IMR-90 (cell line): ENCODE data around the gene ZBTB46. TPM values are rescaled to one million over a fixed set of nuclear protein-coding genes. Genes with fewer than 3 reads are reported as not detected.

ENCODE experiments used
- ATAC-seq: fragments of 200-7000 bp; cut with Tn5 transposase; 2 replicates; pipeline ENCODE4 v1.9.1; 2020; ENCODE audit warnings: low read depth, mild to moderate bottlenecking, moderate library complexity
- BruUV-seq: library from RNA; stranded (reverse); fragments of 400-500 nt; replicated peaks from 2 replicates; lab custom pipeline; 2021; lab: Mats Ljungman, UMichigan
- CTCF ChIA-PET: fragments of 300-600 bp; formaldehyde crosslinking; extraction: SDS; loops from one replicate; lab custom pipeline; 2021; ENCODE audit warnings: antibody characterized with exemption; lab: Yijun Ruan, JAX
- POLR2A ChIA-PET: fragments of 300-600 bp; sonication (Branson Sonifier 250); formaldehyde crosslinking; loops from one replicate; lab custom pipeline; 2022; ENCODE audit warnings: antibody characterized with exemption; ENCODE audit not compliant: unreplicated experiment; lab: Charles Lee
- DNase-seq: peaks from one replicate; pipeline ENCODE4 v3.0.0; 2013
- H2AFZ ChIP-seq: replicated peaks from 2 replicates; pipeline ENCODE3; 2013; ENCODE audit warnings: low read length, mild to moderate bottlenecking; ENCODE audit not compliant: poor library complexity
- H2AK5ac ChIP-seq: 2 replicates; pipeline ENCODE4 v1.6.1; 2013; ENCODE audit warnings: low read depth, low read length, inconsistent platforms
- H2AK9ac ChIP-seq: replicated peaks from 2 replicates; pipeline ENCODE3; 2013; ENCODE audit warnings: mild to moderate bottlenecking, low read depth, low read length, moderate library complexity; ENCODE audit not compliant: poor library complexity
- H2BK120ac ChIP-seq: 2 replicates; pipeline ENCODE4 v1.6.1; 2013; ENCODE audit warnings: low read depth, low read length, inconsistent platforms
- H2BK15ac ChIP-seq: 3 replicates; pipeline ENCODE4 v1.6.1; 2013; ENCODE audit warnings: low read depth, low read length, inconsistent platforms
- H2BK20ac ChIP-seq: 2 replicates; pipeline ENCODE4 v1.6.1; 2013; ENCODE audit warnings: low read depth, mild to moderate bottlenecking, inconsistent platforms, low read length, moderate library complexity
- H2BK5ac ChIP-seq: 2 replicates; pipeline ENCODE4 v1.6.1; 2013; ENCODE audit warnings: mild to moderate bottlenecking, low read depth, low read length, inconsistent platforms; ENCODE audit not compliant: poor library complexity, severe bottlenecking
- H3K14ac ChIP-seq: replicated peaks from 2 replicates; pipeline ENCODE4 v1.6.1; 2013; ENCODE audit warnings: low read depth, low read length, inconsistent platforms
- H3K18ac ChIP-seq: 2 replicates; pipeline ENCODE4 v1.6.1; 2013; ENCODE audit warnings: low read depth, low read length, control low read depth
- H3K23ac ChIP-seq: 2 replicates; pipeline ENCODE4 v1.6.1; 2013; ENCODE audit warnings: low read depth, low read length, inconsistent platforms
- H3K27ac ChIP-seq: 2 replicates; pipeline ENCODE4 v1.5.1; 2013; ENCODE audit warnings: mild to moderate bottlenecking, control low read depth, low read length; ENCODE audit not compliant: insufficient read depth
- H3K27me3 ChIP-seq: 2 replicates; pipeline ENCODE4 v1.6.1; 2013; ENCODE audit warnings: low read length; ENCODE audit not compliant: control insufficient read depth, insufficient read depth
- H3K36me3 ChIP-seq: 2 replicates; pipeline ENCODE4 v1.6.1; 2013; ENCODE audit warnings: low read length, mixed read lengths; ENCODE audit not compliant: control insufficient read depth, insufficient read depth
- H3K4ac ChIP-seq: 2 replicates; pipeline ENCODE4 v1.6.1; 2013; ENCODE audit warnings: low read depth, low read length, inconsistent platforms
- H3K4me1 ChIP-seq: 2 replicates; pipeline ENCODE4 v1.6.1; 2013; ENCODE audit warnings: low read length, mixed read lengths; ENCODE audit not compliant: control insufficient read depth, insufficient read depth
- H3K4me2 ChIP-seq: 2 replicates; pipeline ENCODE4 v1.6.1; 2013; ENCODE audit warnings: low read depth, mild to moderate bottlenecking, control low read depth, low read length, moderate library complexity
- H3K4me3 ChIP-seq: 2 replicates; pipeline ENCODE4 v1.5.1; 2013; ENCODE audit warnings: low read depth, mild to moderate bottlenecking, control low read depth, low read length, moderate library complexity; ENCODE audit not compliant: insufficient read depth
- H3K56ac ChIP-seq: 2 replicates; pipeline ENCODE4 v1.6.1; 2013; ENCODE audit warnings: low read length, inconsistent platforms; ENCODE audit not compliant: insufficient read depth; ENCODE audit errors: extremely low read depth
- H3K79me1 ChIP-seq, 2 experiments: 2 replicates each; pipeline ENCODE4 v1.6.1; 2013; ENCODE audit warnings: low read length in 2 of 2, inconsistent platforms in 1 of 2, low read depth in 1 of 2
- H3K9ac ChIP-seq: 2 replicates; pipeline ENCODE4 v1.6.1; 2013; ENCODE audit warnings: low read depth, low read length, control low read depth
- H3K9me1 ChIP-seq: 2 replicates; pipeline ENCODE4 v1.6.1; 2013; ENCODE audit warnings: low read length, inconsistent platforms; ENCODE audit not compliant: insufficient read depth
- H3K9me3 ChIP-seq: 2 replicates; pipeline ENCODE4 v1.6.1; 2013; ENCODE audit warnings: low read length; ENCODE audit not compliant: control insufficient read depth, insufficient read depth
- H4K20me1 ChIP-seq: 2 replicates; pipeline ENCODE4 v1.6.1; 2013; ENCODE audit warnings: low read length, inconsistent platforms; ENCODE audit not compliant: insufficient read depth
- H4K5ac ChIP-seq: 2 replicates; pipeline ENCODE4 v1.6.1; 2013; ENCODE audit warnings: mild to moderate bottlenecking, low read depth, low read length, control low read depth
- H4K8ac ChIP-seq, 2 experiments: 2 replicates each; pipeline ENCODE4 v1.6.1; 2013; ENCODE audit warnings: low read depth in 2 of 2, low read length in 2 of 2, control low read depth in 1 of 2, inconsistent platforms in 1 of 2
- H4K91ac ChIP-seq: 2 replicates; pipeline ENCODE4 v1.6.1; 2013; ENCODE audit warnings: low read depth, low read length, inconsistent platforms; ENCODE audit not compliant: insufficient read depth
- BHLHE40 ChIP-seq: fragments of 150-350 bp; IDR thresholded peaks from 2 replicates; pipeline ENCODE4 v1.6.1; 2016; ENCODE audit warnings: mild to moderate bottlenecking, low read depth, low read length
- ELK1 ChIP-seq: fragments of 150-350 bp; IDR thresholded peaks from 2 replicates; pipeline ENCODE4 v1.6.1; 2016; ENCODE audit warnings: low read depth, mild to moderate bottlenecking, low read length, moderate library complexity, borderline replicate concordance
- FOS ChIP-seq: fragments of 150-350 bp; IDR thresholded peaks from 2 replicates; pipeline ENCODE4 v1.6.1; 2016; ENCODE audit warnings: low read depth, low read length
- MXI1 ChIP-seq: IDR thresholded peaks from 2 replicates; pipeline ENCODE4 v1.6.1; 2012; ENCODE audit warnings: low read depth, mild to moderate bottlenecking, low read length, moderate library complexity, borderline replicate concordance
- RCOR1 ChIP-seq: IDR thresholded peaks from 2 replicates; pipeline ENCODE4 v1.6.1; 2012; ENCODE audit warnings: mild to moderate bottlenecking, low read length, improper control_type of control experiment; ENCODE audit not compliant: insufficient replicate concordance
- USF2 ChIP-seq: fragments of 150-350 bp; IDR thresholded peaks from 2 replicates; pipeline ENCODE4 v1.6.1; 2017; ENCODE audit warnings: mild to moderate bottlenecking, antibody characterized with exemption, low read length, low read depth
- WGBS, 2 experiments: methylation state at CpG; one replicate each; pipeline versions ENCODE4 v1.1.5 to v1.1.7; 2013; ENCODE audit warnings: missing lambda C conversion rate in 2 of 2; ENCODE audit not compliant: insufficient read length in 1 of 2; ENCODE audit errors: extremely low coverage in 2 of 2; 5-methylcytosine and 5-hydroxymethylcytosine counted together
- dilution Hi-C: fragments of 300-500 bp; cut with HindIII; formaldehyde crosslinking; loops from one replicate; pipeline ENCODE4 v1.14.3; 2018; ENCODE audit warnings: low sequenced_read_pairs; ENCODE audit not compliant: unreplicated experiment
- in situ Hi-C: fragments of 300-500 bp; cut with MboI; formaldehyde crosslinking; loops from 3 replicates; pipeline ENCODE4 v1.14.3; 2019; ENCODE audit warnings: low sequenced_read_pairs, inconsistent platforms, mixed read lengths
- intact Hi-C: fragments of 100-400 bp; cut with micrococcal nuclease; formaldehyde crosslinking; loops from 2 replicates; pipeline ENCODE4 v1.10.0; 2022
- polyA plus RNA-seq, 3 experiments: library from polyadenylated mRNA; depleted of rRNA; stranded (reverse); fragments of >200 nt; gene quantifications; 2 replicates each; pipeline ENCODE4 v1.2.3, GENCODE V29; 2012; ENCODE audit warnings: low replicate concordance in 1 of 3
- total RNA-seq: library from RNA; depleted of rRNA; stranded (reverse); fragments of >200 nt; gene quantifications from 2 replicates; pipeline ENCODE4 v1.2.3, GENCODE V29; 2012

ZBTB46 gene
- total and polyA plus RNA-seq, 2 of the 4 experiments (the other 2 are of a cell fraction): 4.2 to 14.9 TPM

- 48% methylated on average over 9 of the region's 20 CpGs; no CpG with 5 or more reads in 1 of the 2 experiments for WGBS, 2 experiments
- Histone ChIP-seq H3K56ac (0 out of 2 replicates have a peak overlapping the region, but pooled peaks have one; percentile 11), H2BK120ac (peak overlapping the region; percentile 92), H4K8ac (peak overlapping the region; percentile 70 to 97), H3K23ac (peak overlapping the region; percentile 33), H2BK20ac (peak overlapping the region; percentile 84), H3K4me1 (peaks cover 33% of the 10 kb centered on the region), H3K9ac (no peak overlapping the region), H3K9me1 (peaks cover 19% of the 10 kb centered on the region), H3K4me3 (no peak overlapping the region), H3K36me3 (no peaks in the 10 kb centered on the region), H3K4ac (peak overlapping the region; percentile 97), H3K9me3 (no peaks in the 10 kb centered on the region), H4K91ac (peak overlapping the region; percentile 98), H4K20me1 (peaks cover 12% of the 10 kb centered on the region; the same call in 1 of the 2 replicates), H3K4me2 (peak overlapping the region; percentile 18; the same call in 1 of the 2 replicates), H2AK5ac (peak overlapping the region; percentile 99), H2BK5ac (peak overlapping the region; percentile 87), H3K14ac (peak overlapping the region; percentile 90), H2AK9ac (peak overlapping the region; percentile 98), H2BK15ac (peak overlapping the region; percentile 76), H3K27ac (peak overlapping the region; percentile 87), H3K27me3 (no peaks in the 10 kb centered on the region), H2AFZ (peak overlapping the region; percentile 87), H4K5ac (peak overlapping the region; percentile 95), H3K79me1 (peaks cover 10 to 26% of the 10 kb centered on the region in 2 experiments), H3K18ac (peak overlapping the region; percentile 71)
- BruUV-seq: no TSS peak
- ATAC-seq (peak; percentile 10), DNase-seq (peak; percentile 92)
- ChIA-PET POLR2A (interaction anchor here (0.6 kb wide), 1 partner anchor 11 kb away, joined by 3 read pairs; no protein-coding TSS in a partner anchor), CTCF (interaction anchor here (0.7 kb wide), 1 partner anchor 48 kb away, joined by 3 read pairs; no protein-coding TSS in a partner anchor)
- dilution Hi-C loops (no loop called here), in situ Hi-C loops (no loop called here), intact Hi-C loops (no loop called here)
- TF ChIP-seq BHLHE40 (peak; percentile 26; the same call in 1 of the 2 replicates), RCOR1 (peak; percentile 5), FOS (peak; percentile 46; the same call in 1 of the 2 replicates), MXI1 (peak; percentile 98), ELK1 (no peak), USF2 (peak; percentile 75)
These were observed 2.9 kb upstream of the ZBTB46 start for GRCh38 chr20:63833776-63834490.
